Measurements from ENCODE around the gene PKNOX1. TPM values are rescaled to one million over a fixed set of nuclear protein-coding genes. Genes with fewer than 3 reads are reported as not detected.
"Not testable (repeated sequence)": the region's sequence is repeated elsewhere in the genome, so short reads cannot be mapped to it uniquely, and the experiment has no call there.

Gene PKNOX1
- total RNA-seq, 1 donor from 2014 or later, result 14.7 TPM

DNA sequence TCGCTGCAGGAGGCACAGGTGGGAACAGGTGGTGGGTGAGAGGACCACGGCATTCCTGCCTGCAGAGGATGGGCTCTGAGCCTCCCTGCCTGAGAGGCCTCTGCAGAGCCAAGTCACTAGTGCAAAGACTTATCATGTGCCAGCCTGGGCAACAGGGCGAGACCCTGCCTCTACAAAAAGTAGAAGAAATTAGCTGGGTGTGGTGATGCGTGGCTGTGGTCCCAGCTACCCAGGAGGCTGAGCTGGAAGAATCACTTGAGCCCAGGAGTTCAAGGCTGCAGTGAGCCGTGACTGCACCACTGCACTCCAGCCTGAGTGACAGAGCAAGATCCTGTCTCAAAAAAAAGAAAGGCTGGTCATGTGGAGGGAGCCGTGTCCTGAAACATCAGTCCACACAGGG lies 46.4 kb downstream of the PKNOX1 start:
- DNase-seq, result no peak

DNA sequence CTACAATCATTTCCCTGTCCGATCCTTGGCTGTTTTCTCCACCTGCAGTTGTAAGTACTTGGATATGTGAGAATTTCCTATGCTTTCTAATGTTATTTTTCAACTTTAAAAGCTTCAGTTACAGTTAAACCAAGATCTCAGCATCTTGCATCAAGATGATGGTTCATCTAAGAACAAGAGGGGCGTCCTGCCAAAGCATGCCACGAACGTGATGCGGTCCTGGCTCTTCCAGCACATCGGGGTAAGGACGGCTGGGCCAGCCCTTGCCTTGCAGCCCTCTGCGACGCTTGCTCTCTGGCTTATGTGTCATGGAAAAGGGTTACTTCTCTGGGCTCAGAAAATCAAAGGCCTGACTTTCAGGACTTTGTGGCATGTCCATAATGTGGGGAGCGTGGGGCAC lies 46.8 kb downstream of the PKNOX1 start:
- peak; percentile 16 for DNase-seq

DNA sequence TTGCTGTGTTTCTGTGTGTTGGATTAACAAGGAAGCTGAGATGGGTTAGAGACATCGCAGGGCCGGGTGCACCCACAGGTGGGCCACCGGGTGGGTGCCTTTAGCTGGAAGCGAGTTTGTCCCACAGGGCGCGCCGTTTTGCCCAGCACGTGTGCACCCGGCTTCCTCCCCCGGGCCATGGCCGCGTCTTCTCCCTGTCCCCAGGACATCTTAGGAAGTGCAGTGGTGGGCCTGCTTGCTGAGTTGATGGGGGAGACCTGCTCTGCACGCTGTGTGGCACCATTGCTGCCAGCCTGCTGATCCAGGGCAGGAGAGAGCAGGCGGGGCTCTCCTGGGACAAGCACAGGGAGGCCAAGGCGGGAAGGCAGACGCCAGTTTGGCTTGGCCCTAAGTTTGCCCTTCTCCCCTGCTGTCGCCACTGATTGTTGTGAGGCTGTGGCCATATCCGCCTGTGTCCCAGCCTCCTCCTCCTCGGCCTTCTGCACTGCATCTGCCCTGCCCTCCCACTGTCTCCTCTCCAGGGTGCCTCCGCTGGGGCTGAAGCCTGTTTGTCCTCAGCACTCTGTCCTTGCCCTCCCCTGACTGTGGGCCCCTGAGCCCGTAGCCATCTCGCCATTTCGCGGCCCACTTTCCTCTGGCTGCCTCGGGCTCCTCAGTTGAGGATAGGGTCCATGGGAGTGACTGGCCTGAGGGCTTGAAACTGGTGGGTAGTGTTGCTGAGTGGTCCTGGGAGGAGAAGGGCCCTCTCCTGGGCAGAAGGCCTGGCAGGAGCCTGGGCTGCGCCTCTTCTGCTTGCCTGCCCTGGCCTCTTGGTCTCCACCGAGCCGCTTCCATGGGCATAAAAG lies 47.6 kb downstream of the PKNOX1 start:
- DNase-seq, result no peak

DNA sequence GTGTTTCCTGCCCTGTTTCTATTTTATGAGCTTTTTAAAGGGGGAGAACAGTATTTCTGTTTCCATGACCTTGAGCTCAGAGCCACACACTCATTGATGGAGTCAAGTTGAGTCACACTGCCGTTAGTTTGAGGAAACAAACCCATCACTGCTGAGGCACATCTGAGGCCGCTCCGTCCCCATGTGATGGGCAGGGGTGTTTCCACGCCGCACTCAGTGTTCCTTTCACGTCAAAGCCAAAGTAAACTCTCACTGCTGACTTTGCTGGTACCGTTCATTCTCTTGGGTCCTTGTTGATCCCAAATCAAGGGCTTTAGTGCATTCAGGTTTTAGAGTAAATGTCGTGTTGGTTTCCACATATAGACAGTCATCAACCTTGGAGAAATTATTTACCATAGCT lies 48.8 kb downstream of the PKNOX1 start:
- DNase-seq, result no peak

DNA sequence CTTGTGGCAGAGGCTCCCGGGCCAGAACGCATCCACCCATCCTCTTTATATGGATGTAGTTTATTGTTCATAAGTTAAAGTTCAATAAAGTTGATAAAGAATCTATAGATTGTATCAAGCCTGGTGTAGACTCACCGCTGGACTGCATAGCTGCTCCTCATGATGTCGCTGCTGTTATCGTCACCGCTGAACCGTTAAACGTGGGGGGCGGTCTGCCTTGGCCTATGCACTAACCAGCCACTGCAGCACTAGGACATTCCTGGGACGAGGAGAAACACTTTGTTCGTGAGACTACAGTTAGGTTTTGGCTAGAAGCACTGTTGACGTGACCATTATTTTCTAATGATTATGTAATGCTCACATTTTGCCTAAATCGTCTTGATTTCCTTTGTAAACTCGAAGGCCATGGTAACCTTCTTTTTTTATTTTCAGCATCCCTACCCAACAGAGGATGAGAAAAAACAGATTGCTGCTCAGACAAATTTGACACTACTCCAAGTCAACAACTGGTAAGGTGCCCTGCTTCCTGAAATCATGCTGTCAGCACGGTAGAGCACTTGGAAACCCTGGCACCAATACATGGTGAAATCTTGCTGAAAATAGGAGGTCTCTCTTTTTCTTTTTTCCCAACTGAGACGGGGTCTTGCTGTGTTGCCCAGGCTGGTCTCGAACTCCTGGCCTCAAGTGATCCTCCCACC lies 50.2 kb downstream of the PKNOX1 start:
- DNase-seq, result no peak

DNA sequence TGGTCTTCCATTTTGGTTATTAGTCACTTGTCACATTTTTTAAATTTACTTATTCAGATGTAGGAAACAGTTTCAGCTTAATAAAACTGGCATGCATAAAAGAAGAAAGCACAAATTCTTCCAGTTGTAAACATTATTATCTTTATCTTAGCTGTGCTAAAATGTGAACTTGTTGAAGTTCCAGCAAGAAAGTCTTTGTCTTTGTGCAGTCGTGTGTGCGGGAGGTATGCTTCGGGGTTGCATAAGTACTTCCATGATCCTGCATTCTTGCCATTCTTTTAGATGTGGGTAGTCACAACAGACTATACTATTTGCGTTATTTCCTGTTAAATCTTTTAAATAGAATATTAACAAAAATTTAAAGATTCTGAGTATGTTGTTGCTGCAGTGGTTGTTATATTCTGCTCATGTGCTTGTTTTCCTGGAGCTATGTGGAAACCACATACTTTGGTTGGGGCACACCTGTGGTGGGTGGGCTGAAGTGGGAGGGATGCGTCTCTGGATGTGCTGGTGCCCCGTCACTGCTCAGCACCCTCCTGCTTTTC lies 51.3 kb downstream of the PKNOX1 start:
- no peak for DNase-seq

DNA sequence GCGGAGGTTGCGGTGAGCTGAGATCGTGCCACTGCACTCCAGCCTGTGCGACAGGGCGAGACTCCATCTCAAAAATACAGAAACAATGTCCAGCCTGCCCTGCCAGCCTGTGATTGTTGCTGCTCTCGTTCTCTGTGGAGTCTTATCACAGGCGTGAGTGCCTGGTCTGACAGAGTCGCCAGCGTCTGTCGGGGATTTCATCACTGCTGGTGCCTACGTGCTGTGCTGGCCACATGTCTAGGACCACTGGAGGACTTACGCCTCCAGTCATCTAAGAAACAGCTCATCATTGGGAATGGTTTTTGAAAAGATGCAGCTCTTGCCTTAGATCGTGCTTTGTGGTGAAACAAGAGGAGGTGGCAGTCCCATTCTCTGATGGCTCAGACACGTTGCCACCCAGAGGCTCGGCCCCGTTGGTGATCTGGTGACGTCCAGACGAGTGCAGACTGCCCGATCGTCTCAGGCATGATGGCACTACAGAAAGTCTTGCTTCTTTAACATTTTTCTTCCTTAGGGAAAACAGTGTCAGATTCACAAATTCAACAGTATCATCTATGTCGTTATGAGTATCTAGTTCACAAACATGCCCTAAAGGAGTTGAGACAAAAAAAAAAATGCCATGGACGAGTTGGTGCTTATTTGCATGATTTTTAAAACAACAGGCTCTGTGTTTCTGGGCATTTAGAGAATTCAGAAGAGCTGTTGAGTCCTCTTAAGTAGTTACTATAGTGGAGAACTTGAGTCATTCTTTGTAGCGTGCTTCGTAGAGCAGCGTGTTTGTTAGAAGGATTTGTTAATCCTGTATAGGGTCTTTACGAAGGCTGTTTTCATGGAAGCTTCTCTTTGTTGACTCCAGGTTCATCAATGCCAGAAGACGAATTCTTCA lies 53.7 kb downstream of the PKNOX1 start:
- DNase-seq, result no peak

DNA sequence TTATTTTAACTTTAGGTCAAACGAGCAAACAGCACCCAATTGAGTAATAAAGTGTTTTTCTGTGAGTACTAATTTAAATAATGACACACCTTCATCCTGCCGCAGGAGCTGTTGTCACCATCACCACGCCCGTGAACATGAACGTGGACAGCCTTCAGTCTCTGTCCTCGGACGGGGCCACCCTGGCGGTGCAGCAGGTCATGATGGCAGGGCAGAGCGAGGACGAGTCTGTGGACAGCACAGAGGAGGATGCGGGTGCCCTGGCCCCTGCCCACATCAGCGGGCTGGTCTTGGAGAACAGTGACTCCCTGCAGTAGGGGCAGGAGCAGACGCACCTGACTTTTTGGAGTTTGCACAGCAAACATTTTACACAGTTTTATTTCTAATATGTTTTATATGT lies 55.4 kb downstream of the PKNOX1 start:
- DNase-seq, result no peak

DNA sequence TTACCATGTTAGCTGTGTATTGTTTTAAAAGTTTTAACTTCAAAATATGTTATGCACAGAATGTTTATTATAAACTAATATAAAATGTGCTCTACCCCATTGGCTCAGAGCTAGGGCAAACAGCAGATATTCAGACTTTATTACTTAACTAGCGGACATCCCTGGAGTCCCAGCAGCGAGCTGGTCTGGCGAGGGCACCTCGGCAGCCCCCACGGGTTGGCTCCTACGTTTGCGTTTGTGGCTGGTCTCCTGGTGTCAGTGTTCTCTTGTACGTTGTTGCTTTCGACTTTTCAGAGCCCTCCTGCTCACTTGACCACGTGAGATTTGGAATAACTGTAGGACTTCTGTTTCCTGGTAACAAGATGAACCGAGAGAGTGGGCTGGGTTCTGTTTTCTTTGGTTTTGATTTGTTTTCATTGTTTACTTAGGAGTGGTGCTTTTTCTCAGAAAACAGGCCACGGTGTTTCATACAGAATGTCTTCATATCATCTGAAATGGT lies 56.8 kb downstream of the PKNOX1 start:
- DNase-seq, result no peak

DNA sequence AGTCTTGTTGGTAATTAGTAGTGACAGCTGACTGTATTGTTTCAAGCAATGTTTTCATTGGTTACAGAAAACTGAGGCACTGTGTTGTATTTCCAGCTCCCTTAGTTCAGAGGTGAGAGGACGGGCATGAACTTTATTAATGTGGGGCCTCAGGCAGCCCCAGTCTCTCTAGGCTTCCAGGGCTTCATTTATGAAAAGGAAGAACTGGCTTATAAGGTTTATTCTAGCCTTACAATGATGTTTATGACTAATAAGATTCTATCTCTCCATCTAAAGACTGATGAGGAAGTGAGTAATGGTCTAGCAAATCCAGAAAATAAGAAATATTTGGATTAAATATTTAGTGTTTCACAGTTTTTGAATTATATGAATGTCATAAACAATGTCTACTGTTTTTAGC lies 59.7 kb downstream of the PKNOX1 start:
- no peak for DNase-seq

DNA sequence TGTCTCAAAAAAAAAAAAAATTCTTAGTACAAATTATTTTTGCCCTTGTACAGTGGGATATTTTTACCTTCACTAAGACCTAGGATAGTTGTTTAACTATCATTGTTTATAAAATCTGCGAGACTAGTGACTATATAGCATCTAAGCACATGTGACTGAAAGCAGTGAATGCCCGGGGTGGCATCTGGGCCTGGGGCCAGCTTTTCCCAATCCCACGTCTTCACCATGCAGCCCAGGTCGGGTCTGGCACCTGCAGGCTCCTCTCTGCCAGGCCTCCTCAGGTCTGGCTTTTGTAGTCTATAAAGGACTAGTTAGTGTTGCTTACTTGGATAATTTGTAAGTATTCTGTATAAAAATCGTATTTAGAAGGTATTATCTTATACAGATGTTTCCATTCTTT lies 60.5 kb downstream of the PKNOX1 start:
- DNase-seq, result no peak

DNA sequence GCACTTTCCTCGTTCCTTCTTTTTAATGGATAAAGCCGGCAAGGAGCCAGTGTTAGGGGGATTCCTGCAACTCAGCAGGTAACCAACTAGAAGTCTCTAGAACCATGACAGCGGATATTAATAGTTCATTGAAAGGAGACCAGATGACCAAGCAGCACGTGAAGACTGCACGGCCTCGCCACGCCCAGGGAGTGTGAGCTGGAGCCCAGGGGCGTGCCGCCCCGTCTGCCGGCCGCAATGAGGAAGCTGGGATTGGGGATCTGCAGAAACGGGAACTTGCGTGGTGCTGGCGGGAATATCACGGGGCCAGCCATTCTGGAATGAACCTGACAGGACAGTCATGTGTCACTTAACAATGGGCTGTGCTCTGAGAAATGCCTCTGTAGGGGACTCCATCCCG lies 62.5 kb downstream of the PKNOX1 start:
- not testable (repeated sequence) for DNase-seq

DNA sequence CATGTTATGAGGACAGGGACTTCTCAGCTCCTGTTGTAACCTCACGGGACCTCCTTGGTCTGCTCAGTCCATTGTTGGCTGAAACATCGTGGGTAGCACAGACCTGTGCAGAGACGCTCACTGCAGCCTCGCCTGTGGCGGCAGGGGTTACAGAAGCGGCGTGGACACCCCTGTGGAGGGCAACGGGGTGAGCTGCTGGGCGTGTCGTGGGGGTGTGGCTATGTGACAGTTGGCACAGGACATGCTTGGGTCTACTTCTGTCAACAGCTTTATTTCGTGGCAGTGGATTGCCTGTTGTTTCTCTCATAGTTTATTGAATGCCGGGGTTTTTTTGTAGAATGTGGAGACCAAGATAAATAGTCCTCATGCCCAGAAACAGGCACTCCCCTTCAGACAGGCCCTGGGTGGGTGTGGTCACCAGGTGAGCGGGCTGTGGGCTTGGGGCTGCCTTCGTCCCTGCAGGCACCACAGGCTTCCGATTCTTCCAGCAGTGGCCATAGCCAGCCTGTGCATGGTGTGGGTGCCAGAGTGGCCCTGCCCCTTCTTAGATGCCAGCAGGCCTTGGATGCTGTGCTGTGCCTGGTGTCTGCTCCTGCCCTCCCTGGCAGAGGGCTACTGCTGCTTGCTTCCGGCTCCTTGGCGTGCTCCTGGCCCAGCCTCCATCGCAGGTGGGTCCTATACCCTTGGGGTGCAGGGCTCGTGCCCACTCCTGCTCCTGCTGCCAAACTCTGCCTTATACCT lies 63.7 kb downstream of the PKNOX1 start:
- not testable (repeated sequence) for DNase-seq

DNA sequence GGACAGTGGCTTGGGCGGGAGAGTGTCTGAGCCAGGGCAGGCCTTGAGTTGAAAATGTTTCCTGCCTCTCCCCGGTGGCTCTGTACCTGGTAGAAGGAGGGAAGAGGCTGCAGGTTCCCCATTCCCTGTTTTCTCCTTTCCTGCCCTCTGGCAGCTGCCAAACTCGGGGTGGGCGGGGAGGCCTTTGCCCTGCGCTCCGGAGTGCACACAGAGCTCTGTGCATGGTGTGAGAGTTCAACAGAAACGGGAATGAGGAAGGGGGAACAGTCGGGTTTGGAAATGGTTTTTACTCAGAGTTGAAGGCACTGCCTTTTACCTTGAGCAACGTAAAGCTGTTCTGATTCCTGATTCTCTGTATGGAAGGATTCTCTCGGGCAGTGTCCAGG lies 64.3 kb downstream of the PKNOX1 start:
- DNase-seq, result not testable (repeated sequence)

DNA sequence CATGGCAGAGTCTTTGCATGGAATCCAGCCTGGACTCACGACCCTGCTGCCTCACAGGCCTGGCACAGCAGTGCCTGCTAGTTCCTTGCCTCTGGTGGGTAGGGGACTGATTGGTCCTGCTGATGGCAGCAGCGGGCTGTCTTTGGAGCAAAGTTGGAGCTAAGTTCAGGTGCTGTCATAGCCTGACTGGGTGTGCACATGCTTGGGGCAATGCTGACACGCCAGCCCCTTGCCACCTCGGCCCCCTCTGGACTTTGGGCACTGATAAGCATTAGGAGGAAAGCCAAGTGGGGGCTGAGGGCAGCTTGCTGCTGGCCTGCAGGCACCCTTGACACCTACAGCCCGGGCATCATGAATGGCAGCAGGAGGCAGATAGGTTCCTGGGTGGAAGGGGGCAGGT lies 67.8 kb downstream of the PKNOX1 start:
- DNase-seq, result not testable (repeated sequence)

DNA sequence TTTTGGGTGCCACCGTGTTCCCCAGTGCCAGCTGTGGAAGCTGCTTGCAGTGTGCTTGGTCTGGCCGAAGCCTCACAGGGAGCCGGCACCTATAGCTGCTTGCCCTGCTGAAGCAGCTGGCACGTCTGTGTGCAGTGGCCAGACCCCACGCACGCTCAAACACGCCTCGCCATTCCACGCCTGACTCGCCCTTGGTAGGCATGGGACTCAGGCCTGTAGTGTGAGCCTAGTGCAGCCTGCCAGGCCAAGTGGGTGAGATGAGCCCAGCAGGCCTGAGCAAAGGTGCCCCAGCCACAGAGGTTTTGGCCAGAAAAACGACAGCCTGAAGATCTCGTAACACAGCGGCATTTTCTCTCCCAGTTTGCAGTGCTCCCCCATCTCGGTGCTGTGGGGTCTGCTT lies 68.9 kb downstream of the PKNOX1 start:
- not testable (repeated sequence) for DNase-seq

DNA sequence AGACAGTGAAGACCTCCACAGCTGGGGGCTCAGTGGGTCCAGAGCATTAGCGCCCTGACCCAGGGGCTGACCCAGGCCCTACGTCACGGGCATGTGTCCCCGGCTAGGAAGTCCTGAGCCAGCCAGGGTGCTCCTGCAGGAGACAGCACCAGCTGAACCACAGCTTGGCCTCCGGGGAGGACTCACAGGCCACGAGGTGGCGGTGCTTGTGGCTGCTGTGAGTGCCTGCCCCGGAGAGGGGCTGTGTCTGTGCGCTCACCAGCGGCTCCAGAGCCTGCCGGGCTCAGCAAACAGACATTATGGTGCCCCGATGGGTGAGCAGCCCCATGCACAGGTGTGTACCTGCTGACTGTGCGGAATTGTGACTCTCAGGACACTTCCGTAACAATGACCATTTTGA lies 70.2 kb downstream of the PKNOX1 start:
- DNase-seq, result not testable (repeated sequence)

DNA sequence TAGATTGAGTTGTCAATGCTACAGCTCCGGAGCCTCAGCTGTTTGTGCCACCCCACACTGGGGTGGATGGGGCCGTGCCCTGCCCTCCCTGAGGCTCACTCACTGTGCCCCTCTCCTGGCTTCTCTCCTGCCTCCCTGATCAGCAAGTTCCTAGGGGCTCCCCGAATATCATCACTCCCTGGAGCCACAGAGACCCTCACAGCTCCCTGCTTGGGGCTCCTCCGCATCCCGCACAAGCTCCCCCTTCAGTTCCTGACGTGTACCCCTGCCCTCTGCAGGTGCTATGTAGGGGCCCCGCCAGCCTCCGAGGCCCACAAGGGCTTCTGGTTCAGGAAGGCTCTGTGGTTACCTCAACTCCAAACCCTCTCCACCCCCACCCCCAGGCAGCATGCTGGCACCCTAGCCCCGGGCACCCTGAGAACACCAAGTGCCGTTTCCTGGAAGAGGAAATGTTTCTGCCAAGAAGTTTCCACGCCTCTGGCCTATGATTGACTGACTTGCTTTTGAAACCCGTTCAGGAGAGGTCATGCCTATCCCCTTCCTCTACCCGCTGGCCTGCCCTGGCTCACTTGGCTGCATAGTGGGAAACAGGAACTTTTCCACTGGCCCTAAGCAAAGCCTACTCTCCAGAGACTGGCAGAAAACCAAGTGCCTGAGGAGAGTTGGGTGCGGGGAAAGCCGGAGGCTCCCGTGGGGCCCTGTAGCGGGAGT lies 71.0 kb downstream of the PKNOX1 start:
- DNase-seq, result not testable (repeated sequence)

DNA sequence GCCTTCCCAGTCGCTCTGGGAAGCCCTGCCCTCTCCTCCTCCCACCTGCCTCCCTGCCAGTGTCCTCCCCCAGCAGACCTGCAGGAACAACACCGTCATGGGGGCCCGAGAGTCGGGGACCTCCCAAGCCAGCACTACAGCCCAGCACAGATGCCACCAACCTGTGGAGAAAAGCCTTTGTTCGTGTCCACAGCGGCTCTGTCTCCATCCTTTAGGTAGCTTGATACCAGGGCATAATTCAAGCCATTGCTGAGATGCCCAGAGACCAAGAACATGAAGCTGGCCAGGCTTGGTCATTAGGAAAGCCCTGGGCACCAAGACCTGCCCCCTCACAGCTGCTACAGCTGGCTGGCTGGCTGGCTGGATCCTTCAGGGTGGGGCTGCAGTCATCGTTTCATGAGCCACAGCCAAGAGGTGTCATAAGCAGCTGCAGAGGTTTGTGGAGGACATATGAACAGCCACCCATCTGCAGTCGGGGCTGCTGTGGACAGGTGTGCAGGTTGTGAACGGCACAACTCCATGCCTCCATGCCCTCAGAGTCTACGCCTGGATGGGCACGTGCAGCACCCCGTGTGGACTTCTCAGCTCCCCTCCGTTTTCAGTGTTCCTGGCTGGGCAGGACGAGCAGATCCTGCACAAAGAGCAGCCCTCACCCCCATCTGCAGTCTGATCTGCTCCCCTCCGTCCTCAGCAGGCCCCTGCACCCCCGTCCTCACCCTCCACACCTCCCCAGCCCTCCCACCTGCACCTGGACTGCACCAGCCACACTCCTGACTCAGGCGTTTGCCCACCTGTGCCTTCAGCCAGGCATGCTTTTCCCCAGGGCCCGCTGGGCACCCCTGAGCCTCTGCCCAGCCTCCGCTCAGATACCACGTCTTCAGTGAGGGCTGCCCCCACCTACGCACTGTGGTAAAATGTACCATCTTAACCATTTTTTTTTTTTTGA lies 71.8 kb downstream of the PKNOX1 start:
- not testable (repeated sequence) for DNase-seq

DNA sequence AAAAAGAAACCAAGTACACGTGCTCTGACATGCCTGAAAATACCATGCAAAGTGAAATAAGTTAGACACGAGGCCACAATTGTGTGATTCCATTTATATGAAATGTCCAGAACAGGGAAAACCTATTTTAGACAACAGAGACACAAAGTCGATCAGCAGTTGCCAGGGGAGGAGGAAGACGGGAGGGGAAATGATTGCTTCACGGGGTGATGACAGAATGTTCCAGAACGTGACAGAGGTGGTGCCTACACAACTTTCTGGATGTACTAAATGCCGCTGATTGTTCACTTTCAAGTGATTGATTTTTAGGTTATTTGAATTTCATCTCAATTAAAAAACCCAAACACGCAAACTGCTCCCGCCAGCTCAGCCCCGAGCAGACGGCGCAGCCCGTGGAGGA lies 78.8 kb downstream of the PKNOX1 start:
- not testable (repeated sequence) for DNase-seq
